Adrenal gland (tissue), 12 donors: ENCODE measurements around the gene CYREN. TPM values are rescaled to one million over a fixed set of nuclear protein-coding genes. Genes with fewer than 3 reads are reported as not detected.

Experiments
- DNase-seq, 7 donors: peaks; one replicate each; pipeline ENCODE4 v3.0.0-alpha.2; 2019 to 2020
- H3K27ac ChIP-seq, 5 donors: fragments of 200-600 bp; sonication (generic) in 4 of 5; 1 replicate in 3 of 5; 2 replicates in 2 of 5; pipeline versions ENCODE4 v1.5.1 to v1.8.0; 2016 to 2020; ENCODE audit warnings: mild to moderate bottlenecking in 1 of 5
- H3K27me3 ChIP-seq: fragments of 200-600 bp; 2 replicates; pipeline ENCODE4 v1.8.0; 2021
- H3K36me3 ChIP-seq, 2 donors: fragments of 200-600 bp; replicated peaks in 1 of 2; 1 replicate in 1 of 2; 2 replicates in 1 of 2; pipeline versions ENCODE4 v1.5.1 to v1.8.0; 2018 to 2022
- H3K4me1 ChIP-seq, 2 donors: fragments of 200-600 bp; replicated peaks in 1 of 2; 1 replicate in 1 of 2; 2 replicates in 1 of 2; pipeline versions ENCODE4 v1.5.1 to v1.8.0; 2018 to 2021
- H3K4me3 ChIP-seq, 4 donors: fragments of 200-600 bp; sonication (generic) in 3 of 4; one replicate each; pipeline ENCODE4 v1.5.1; 2016 to 2018
- H3K9me3 ChIP-seq, 3 donors: fragments of 200-600 bp; sonication (generic) in 1 of 3; replicated peaks in 1 of 3; 1 replicate in 2 of 3; 2 replicates in 1 of 3; pipeline versions ENCODE4 v1.5.1 to v1.8.0; 2016 to 2021
- POLR2A ChIP-seq, 2 donors: fragments of 450-650 bp; IDR thresholded peaks; one replicate each; pipeline ENCODE4 v1.6.1; 2017; ENCODE audit warnings: antibody characterized with exemption in 2 of 2, mild to moderate bottlenecking in 2 of 2, moderate library complexity in 1 of 2
- WGBS, 4 donors: extraction: QIAGEN DNeasy Blood & Tissue Kit in 2 of 4; methylation state at CpG; one replicate each; pipeline versions ENCODE4 v1.1.5 to v1.1.7; 2013 to 2017; 5-methylcytosine and 5-hydroxymethylcytosine counted together
- intact Hi-C, 2 donors: fragments of 100-400 bp; cut with DNase I; formaldehyde crosslinking; loops; one replicate each; pipeline versions ENCODE4 v1.14.1 to v1.15.0; 2022 to 2023
- polyA plus RNA-seq, 3 donors: library from polyadenylated mRNA; stranded (reverse); fragments of 200-250 nt in 2 of 3; fragments of 350-450 nt in 1 of 3; fragmentation: Illumina TruSeq in 1 of 3; extraction: RNeasy Lipid Tissue Mini Kit (QIAGEN cat#74804) in 1 of 3; gene quantifications; one replicate each; pipeline ENCODE4 v1.2.3, GENCODE V29; 2013 to 2014
- total RNA-seq, 9 donors: library from RNA; depleted of rRNA in 4 of 9; stranded (reverse); fragments of >200 nt in 4 of 9; fragments of 120-200 nt in 1 of 9; fragmentation: NEBNext Ultra II Directional in 1 of 9; extraction: Animal tissue kit (Norgen Biotek cat#: 25700) in 1 of 9; gene quantifications; one replicate each; pipeline versions ENCODE4 v1.1.0 to v1.2.4, GENCODE V29; 2013 to 2023
- TF ChIP-seq, protein P1 (sequence below), 6 experiments: fragments of 450-650 bp in 4 of 6; fragments of 200-600 bp in 2 of 6; sonication (generic) in 1 of 6; IDR thresholded peaks; 1 replicate in 5 of 6; 2 replicates in 1 of 6; pipeline versions ENCODE4 v1.5.1 to v1.8.0; 2016 to 2021; ENCODE audit warnings: antibody characterized with exemption in 6 of 6, mild to moderate bottlenecking in 2 of 6, moderate library complexity in 1 of 6
- donor health status: healthy with polysubstance abuse.
- donor health status: Bipolar disorder and iron deficiency.
- donor health status: DM: yes; HTN: yes; CAD: no.
- donor health status: DM: no; HTN: no; CAD: no.
- donor health status: DM: no; HTN: no; CAD: no.
- donor health status: DM: yes; HTN: yes; CAD: no.

Gene CYREN
- total and polyA plus RNA-seq, 12 donors, result 33.1 to 66.2 (median 48.5) TPM

DNA sequence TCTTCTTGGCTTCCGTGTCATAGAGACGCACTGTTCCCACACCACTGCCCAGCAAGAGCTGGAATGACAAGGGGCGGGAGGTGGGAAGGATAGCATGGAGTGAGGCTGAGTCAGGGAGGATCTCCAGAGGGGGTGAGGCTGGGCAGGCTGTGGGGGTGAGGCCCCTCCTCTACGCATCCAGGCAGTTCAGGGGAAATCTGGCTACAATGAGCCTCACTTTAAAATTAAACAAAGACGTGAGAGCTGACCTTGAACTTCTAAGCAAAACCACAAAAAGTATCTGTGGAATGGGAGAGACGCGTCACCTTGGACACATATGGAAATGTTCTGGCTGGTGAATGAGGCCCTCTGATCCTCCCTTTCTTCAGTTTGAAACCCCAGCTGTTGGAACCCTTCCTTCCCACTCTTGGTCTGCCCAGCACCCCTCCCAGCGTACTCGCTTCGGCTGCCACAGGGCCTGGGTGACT is 23.1 kb upstream of the CYREN start:
- Histone ChIP-seq H3K4me1 (peaks cover 0 to 15% of the 10 kb centered on the region in 2 donors), H3K9me3 (no peaks in the 10 kb centered on the region), H3K4me3 (no peak overlapping the region), H3K36me3 (peaks cover 0 to 65% of the 10 kb centered on the region in 2 donors), H3K27me3 (no peaks in the 10 kb centered on the region), H3K27ac (no peak overlapping the region)
- intact Hi-C loops, result no loop called here
- 92 to 96% (median 94%) methylated on average over 10 of the region's 10 CpGs for WGBS, 4 donors
- DNase-seq, result peak in 1 of 7 donors; percentile 27
- TF ChIP-seq, protein P1, sequence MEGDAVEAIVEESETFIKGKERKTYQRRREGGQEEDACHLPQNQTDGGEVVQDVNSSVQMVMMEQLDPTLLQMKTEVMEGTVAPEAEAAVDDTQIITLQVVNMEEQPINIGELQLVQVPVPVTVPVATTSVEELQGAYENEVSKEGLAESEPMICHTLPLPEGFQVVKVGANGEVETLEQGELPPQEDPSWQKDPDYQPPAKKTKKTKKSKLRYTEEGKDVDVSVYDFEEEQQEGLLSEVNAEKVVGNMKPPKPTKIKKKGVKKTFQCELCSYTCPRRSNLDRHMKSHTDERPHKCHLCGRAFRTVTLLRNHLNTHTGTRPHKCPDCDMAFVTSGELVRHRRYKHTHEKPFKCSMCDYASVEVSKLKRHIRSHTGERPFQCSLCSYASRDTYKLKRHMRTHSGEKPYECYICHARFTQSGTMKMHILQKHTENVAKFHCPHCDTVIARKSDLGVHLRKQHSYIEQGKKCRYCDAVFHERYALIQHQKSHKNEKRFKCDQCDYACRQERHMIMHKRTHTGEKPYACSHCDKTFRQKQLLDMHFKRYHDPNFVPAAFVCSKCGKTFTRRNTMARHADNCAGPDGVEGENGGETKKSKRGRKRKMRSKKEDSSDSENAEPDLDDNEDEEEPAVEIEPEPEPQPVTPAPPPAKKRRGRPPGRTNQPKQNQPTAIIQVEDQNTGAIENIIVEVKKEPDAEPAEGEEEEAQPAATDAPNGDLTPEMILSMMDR (IDR thresholded peaks at IDR 0.05), result no peak
- TF ChIP-seq POLR2A (IDR thresholded peaks at IDR 0.05), result no peak

DNA sequence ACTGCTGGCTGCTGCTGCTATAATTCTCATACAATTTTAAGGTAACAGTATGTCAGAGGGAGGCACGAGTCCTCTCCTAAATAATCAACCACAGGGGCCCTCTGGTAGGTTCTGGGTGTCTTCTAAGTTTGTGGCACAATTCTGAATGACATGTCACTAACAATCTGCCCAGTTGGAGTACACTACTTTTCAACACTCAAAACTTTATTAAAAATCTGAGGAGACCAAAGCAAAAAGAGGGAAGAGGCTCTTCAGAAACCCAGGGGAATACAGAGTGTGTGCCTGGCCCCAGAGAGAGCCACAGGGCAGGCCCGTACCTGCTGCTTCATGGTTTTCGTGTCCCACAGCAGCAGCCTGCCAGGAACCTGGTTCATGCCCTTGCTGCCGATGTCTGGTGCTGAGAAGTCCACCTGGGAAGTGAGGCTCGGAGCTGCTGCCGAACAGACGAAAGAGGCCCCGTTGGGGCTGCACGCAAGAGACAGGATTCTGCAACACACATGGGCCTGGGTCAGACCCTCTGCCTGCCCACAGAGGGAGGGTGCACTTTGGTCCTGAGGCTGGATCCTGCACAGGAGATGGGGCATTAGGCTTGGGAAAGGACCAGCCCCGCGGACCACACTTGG is 22.5 kb upstream of the CYREN start:
- peak in 1 of 7 donors; percentile 43 for DNase-seq
- 90 to 95% (median 91%) methylated on average over 4 to 11 of the region's 11 CpGs for WGBS, 4 donors
- Histone ChIP-seq H3K27ac (no peak overlapping the region), H3K4me3 (no peak overlapping the region), H3K9me3 (no peaks in the 10 kb centered on the region), H3K36me3 (peaks cover 0 to 66% of the 10 kb centered on the region in 2 donors), H3K4me1 (peaks cover 0 to 15% of the 10 kb centered on the region in 2 donors), H3K27me3 (no peaks in the 10 kb centered on the region)
- TF ChIP-seq POLR2A (IDR thresholded peaks at IDR 0.05), result no peak
- TF ChIP-seq, protein P1 (IDR thresholded peaks at IDR 0.05), result no peak
- intact Hi-C loops, result no loop called here

DNA sequence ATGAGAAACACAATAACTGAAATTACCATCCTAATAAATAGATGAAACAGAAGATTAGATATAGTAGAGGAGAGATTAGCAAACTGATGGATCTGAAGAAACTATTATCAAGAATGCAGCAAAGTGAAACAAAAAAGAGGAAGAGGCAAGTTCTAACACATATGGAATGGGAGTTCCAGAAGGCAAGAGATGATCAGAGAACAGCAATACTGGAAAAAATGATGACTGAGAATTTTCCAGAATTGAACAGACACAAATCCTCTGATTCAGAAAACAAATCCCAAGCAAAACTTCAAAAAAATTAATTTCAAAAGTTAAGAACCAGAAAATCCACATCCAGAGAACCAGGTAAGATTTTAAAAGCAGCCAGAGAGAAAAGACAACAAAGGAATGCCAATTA is 20.2 kb upstream of the CYREN start:
- H3K4me1 ChIP-seq, result peaks cover 0 to 15% of the 10 kb centered on the region in 2 donors
- no peak for TF ChIP-seq POLR2A (IDR thresholded peaks at IDR 0.05)
- TF ChIP-seq, protein P1 (IDR thresholded peaks at IDR 0.05), result no peak
- H3K27ac ChIP-seq, result no peak overlapping the region
- no peak overlapping the region for H3K4me3 ChIP-seq
- DNase-seq, result no peak
- H3K27me3 ChIP-seq, result no peaks in the 10 kb centered on the region
- intact Hi-C loops, result no loop called here
- no peaks in the 10 kb centered on the region for H3K9me3 ChIP-seq
- peaks cover 0 to 67% of the 10 kb centered on the region in 2 donors for H3K36me3 ChIP-seq

DNA sequence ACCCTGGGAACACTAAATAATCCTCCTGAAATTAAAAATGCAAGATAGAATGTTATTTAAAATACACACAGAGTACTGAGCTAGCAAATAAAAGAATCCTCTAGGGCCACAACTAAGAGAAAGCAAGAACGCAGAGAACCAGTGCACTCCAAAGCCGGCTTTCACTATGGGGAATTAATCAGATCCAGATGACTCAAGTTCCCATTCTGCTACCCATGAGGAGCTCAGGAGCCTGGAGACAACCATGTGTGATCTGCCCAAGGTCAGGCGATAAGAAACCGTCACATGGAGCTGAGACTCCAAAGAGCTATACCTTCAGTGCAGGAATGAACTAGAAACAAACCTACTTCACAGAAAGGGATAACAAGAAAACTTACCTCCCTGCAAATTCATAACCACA is 19.5 kb upstream of the CYREN start:
- Histone ChIP-seq H3K27ac (peak overlapping the region in 3 of 5 donors; percentile 11 to 24 (median 22)), H3K4me1 (peaks cover 0 to 15% of the 10 kb centered on the region in 2 donors), H3K36me3 (peaks cover 0 to 69% of the 10 kb centered on the region in 2 donors), H3K9me3 (no peaks in the 10 kb centered on the region), H3K4me3 (no peak overlapping the region), H3K27me3 (no peaks in the 10 kb centered on the region)
- peak in 5 of 7 donors; percentile 67 to 77 (median 74) for DNase-seq
- TF ChIP-seq POLR2A (IDR thresholded peaks at IDR 0.05), result peak in 1 of 2 donors; percentile 39
- TF ChIP-seq, protein P1 (IDR thresholded peaks at IDR 0.05), result no peak
- WGBS, 4 donors, result 34 to 80% (median 43%) methylated on average over 4 of the region's 4 CpGs
- intact Hi-C loops, result no loop called here
